HG02938 (cell line): Measurements from ENCODE around the gene DALRD3.
"Not testable (repeated sequence)": the region's sequence is repeated elsewhere in the genome, so short reads cannot be mapped to it uniquely, and the experiment has no call there.

Experiments used
- ATAC-seq: cut with Tn5 transposase; IDR thresholded peaks from one replicate; pipeline ENCODE4 v1.9.1; 2021; ENCODE audit warnings: mild to moderate bottlenecking, moderate library complexity; ENCODE audit not compliant: unreplicated experiment

The DALRD3 gene

DNA sequence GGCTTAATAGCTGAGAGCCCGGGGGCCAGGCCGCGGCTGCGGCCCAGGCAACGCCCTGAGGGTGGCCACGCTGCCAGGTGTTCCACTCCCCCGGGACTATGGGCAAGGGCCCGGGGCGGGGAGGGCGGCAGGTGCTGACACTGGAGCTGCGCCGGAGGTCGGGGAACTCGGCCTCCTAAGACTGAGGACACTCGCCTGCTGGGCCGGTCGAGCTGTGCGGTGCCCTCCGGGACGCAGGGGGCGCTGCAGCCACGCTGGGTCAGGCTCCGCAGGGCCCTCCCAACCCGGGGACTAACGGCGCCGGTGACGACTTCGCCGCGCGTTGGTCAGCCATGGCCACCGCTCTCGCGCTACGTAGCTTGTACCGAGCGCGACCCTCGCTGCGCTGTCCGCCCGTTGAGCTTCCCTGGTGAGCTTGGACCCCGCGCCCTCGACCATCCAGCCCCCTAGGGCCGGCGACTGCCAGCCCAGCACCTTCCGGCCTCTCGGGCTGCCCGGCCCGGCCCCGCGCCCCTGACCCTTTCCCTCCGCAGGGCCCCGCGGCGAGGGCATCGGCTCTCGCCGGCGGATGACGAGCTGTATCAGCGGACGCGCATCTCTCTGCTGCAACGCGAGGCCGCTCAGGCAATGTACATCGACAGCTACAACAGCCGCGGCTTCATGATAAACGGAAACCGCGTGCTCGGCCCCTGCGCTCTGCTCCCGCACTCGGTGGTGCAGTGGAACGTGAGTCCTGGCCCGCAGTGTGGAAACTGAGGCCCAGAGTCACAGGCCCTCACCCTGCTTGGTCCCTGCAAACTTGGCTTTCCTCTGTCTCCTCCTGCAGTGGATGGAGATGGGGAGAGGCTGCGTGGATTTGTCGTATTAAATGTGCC, 3.7 kb upstream of the DALRD3 start, which contains the start of gene NDUFAF3:
Gene NDUFAF3 (plus strand): TSS at position 309 of the 875 bp plus-strand sequence. CDS start 24 bp downstream, at position 333.
- peak; percentile 44 for ATAC-seq

DNA sequence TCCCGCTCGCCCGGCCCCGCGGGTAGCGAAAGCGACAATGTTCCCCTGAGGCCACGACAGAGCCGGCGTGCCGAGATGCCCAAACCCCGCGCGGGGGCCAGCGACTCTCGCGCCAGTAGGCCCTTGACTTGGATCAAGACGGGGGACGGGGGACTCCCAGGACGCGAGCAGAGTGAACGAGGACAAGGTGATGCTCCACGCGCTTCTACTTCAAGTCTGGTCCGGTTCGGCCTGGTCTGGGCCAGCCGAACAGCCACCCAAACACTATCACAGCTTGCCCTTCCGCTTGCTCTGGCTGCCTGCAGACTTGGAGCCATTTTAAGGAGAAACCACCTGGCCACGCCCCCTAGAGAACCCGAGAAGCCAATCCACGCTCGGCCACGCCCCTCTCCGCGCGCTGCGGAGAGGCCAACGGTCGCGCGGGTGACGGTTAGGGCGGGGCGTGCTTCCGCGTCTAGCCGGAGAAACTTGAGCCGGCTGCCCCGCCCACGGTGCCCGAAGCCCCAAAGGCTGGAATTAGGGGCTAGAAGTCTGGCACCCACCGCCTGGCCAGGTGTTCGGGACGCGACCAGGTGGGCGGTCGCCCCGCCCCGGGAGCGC, 2.9 kb upstream of the DALRD3 start:
- peak; percentile 56 for ATAC-seq

DNA sequence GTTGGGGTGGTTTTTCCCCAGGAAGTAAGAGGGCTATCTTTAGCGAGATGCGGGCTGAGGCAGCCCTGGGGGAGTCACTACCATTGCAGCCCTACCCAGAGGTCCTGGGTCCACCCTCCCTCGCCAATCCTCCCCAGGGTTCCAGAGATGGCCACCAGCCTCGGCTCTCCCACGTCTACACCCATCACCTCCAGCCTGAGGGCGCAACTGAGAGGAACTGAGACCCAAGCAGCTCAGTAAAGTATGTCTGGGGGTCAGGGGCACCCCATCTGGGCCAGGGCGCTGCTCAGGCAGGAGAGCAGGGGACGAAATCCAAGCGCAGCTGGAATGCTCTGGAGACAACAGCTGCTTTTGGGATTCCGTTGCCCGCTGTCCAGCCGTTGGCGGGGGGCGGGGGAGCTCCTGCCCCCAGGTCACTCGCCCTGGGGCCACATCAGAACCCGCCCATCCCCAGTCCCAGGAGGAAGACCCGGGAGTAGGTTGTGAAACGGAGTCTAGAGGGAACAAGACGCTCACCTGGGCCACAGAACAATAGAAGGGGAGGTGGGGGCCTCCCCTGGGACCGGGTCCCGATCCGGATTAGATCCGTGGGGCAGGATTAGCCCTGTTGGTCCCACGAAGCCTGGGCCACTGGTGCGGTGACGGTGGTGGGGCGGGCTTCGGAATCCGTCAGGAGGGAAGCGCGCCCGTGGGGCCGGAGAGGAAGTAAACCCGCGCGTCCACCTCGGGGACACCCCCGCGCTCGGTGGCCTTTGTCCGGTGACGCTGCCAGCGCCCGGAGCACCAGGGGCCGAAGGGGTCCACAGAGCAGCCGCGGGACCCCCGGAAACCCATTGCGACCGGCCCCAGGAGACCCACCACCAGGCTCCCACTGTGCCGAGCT, 2.2 kb upstream of the DALRD3 start:
- no peak for ATAC-seq

DNA sequence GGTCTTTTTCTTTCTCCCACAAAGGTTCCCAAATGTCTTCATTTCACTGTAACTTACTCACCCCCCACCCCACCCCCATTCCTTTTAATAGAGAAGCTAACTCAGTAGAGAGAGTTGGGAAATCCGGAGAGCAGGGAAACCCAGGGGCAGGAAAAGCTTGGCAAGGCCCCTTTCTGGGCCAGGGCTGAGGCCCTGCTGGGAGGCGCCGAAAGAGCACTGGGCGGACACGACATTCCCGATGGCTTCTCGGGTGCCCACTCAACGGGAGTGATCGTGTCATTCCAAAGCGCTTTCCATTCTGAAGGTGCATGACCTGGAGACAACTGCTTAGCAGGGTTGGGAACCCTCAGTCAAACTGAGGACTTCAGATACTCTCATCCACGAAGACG, 1.6 kb upstream of the DALRD3 start:
- ATAC-seq: no peak

GRCh38 chr3:49018707-49019006, 277 bp upstream of the DALRD3 start:
- no peak for ATAC-seq

DNA sequence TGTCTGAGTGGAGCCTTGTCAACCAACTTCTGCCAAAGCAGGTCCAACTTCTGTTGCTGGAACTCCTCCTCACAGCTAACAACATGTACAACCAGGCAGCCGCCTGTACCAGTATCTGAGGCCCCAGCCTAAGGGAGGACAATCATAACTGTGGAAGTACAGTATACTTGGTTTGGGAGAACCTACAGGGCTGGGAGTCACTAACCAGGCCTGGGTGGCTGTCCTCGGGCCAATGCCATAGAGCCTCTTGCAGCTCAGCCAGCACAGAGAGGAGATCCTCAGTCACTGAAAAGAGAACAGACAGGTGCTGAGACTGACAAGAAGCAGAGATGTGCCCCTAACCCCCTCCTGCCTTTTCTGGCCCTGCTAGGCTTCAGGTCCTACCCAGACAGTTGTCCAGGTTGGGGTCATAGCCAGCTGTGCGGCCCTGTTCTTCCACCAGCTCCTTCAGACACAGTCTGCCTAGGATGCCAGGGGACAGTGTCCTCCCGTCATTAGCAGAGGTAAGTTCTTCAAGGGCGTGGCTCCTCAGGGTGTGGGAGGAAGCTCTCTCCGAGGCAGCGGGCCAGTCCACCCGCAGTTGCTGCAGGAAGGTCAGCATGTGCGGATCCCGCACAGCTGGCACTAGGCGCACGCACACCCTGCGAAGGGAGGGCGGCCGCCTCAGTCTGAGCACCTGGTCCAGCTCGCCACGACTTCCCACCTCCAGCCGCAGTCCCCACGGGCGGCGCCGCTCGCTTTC, 980 bp downstream of the DALRD3 start:
- ATAC-seq: no peak

DNA sequence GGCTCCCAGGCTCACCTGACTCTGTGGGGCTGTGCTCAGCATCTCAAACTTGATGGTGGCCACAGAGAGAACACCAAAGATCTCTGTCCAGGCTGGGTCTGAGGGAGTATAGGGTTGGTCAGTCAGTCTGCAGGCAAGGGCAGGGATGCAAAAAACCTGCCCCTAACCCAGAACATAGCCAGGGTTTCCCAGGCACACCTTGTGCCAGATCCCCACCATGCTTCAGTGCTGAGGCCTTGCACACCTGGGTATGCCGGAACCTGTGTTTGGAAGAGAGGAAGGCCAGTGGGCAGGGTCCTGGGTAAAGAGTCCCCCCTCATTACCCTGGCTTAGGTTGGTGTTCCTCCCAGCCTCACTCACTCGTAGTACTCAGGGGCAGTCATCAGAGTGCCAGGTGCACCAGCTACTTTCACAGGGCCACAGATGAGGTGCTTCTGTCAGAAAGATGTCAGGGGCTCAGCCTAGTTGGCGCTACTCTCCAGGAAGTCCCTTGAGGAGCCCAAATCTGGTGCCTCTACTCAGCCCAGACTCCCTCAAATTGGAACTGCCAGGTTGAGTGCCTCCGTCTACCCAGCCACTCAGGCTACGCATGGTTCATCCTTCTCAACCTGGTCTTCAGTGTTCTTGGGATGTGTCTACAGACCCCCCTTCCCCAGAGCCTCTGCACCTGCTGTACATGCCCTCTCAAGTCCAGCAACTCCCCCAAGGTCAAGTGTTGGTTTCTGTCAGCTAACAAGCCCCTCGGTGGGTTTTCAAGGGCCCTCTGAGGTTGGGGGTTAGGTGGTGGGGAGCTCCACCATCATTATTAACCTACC, 1.8 kb downstream of the DALRD3 start:
- no peak for ATAC-seq

DNA sequence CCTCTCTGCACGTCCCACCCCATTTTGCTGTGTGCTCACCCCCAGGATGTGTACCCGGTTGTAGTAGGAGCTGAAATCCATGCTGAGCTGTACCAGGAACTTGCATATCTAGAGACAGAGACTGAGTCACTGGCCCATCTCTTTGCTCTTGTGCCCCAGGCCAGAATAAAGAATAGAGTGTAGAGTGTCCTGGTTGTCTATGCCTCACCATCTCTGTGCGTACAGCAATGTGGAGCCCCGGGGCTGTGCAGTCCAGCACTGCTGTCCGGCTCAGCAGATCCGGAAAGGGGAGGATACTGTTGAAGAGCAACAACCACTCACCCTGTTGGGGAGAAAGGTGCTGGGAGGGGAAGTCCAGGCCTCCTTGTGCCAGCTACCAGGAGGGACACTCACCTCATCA, 2.6 kb downstream of the DALRD3 start:
- ATAC-seq: no peak

DNA sequence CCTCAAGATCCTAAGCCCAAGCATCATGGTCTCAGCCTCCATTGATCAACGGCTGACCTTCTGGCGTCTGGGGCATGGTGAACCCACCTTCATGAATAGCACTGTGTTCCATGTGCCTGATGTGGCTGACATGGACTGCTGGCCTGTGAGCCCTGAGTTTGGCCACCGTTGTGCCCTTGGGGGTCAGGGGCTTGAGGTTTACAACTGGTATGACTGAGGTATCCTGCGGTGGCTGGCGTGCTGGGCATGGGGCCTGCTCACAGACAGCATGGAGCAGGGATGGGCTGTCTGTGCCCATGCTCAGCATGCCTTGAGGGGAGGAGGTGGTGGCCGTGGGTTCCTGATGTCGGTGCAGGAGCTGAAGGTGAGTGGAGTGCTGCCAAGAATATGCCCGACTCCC, 3.3 kb downstream of the DALRD3 start:
- no peak for ATAC-seq

- no peak for ATAC-seq
These were observed 4.4 kb downstream of the DALRD3 start for GRCh38 chr3:49013738-49014660.

DNA sequence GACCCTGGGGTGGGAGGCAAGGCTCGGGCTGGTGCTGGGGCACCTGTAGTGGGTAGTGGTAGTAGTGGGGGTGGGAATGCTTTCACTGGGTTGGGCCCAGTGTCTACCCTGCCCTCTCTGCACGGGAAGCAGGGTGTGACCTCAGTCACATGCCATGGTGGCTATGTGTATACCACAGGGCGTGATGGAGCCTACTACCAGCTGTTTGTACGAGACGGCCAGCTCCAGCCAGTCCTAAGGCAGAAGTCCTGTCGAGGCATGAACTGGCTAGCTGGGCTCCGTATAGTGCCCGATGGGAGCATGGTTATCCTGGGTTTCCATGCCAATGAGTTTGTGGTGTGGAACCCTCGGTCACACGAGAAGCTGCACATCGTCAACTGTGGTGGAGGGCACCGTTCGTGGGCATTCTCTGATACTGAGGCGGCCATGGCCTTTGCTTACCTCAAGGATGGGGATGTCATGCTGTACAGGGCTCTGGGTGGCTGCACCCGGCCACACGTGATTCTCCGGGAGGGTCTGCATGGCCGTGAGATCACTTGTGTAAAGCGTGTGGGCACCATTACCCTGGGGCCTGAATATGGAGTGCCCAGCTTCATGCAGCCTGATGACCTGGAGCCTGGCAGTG, 5.2 kb downstream of the DALRD3 start:
- ATAC-seq: no peak

DNA sequence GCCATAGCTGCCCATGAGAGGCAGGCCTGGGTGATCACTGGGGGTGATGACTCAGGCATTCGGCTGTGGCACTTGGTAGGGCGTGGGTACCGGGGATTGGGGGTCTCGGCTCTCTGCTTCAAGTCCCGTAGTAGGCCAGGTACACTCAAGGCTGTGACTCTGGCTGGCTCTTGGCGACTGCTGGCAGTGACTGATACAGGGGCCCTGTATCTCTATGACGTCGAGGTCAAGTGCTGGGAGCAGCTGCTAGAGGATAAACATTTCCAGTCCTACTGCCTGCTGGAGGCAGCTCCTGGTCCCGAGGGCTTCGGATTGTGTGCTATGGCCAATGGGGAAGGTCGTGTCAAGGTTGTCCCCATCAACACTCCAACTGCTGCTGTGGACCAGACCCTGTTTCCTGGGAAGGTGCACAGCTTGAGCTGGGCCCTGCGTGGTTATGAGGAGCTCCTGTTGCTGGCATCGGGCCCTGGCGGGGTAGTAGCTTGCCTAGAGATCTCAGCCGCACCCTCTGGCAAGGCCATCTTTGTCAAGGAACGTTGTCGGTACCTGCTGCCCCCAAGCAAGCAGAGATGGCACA, 5.9 kb downstream of the DALRD3 start:
- ATAC-seq: no peak

DNA sequence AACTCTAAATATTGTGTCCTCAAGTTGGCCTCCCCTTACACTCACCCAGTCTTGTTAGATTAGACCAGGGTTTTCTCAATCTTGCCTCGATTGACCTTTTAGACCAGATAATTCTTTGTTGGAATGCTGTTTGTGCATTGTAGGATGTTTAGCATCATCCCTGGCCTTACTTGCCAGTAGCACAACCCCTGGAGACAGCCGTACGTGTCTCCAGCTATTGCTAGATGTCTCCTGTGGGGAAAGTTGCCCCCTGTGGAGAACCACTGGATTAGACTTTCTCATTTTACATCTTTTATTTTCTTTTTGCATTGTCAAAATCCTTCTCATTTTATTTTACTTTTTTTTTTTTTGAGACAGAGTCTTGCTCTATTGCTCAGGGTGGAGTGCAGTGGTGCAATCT, 9.0 kb downstream of the DALRD3 start:
- no peak for ATAC-seq

GRCh38 chr3:49008627-49009026, 9.8 kb downstream of the DALRD3 start:
- ATAC-seq: not testable (repeated sequence)

DNA sequence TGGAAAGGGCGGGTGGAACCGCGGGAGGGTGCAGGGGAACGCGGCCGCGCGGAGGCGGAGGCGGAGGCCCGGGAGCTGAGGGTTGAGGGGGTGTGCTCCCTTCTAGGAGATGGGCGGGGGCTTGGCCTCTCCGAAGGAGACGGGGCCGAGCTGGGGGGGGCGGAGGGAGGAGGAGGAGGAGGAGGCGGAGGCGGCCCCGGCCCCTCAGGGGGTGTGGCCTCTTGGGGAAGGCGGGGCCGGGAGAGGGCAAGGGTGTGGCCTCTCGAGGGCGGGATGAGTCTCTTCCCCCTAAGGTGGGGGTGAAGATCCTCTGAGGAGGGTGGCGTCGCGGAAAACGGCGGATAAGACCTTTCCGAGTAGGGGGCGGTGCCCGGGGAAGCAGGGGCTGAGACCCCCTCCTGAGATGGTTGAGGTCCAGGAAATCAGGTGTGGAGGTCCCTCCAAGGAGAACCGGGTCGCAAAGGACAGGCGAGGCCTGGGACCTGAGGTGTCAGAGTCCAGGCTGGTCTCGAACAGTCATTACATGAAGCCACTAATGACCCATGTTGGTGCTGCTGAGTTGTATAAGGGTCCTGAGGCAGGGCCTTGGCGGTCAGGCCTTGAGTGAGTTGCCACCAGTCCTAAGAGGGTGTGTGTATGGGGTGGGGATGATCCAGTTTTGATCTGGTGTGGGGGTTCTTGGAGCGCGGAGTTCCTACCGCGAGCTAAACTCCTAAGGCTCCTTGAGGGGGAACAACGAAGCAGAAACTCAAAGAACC, 10.4 kb downstream of the DALRD3 start:
- ATAC-seq: peak; percentile 35

DNA sequence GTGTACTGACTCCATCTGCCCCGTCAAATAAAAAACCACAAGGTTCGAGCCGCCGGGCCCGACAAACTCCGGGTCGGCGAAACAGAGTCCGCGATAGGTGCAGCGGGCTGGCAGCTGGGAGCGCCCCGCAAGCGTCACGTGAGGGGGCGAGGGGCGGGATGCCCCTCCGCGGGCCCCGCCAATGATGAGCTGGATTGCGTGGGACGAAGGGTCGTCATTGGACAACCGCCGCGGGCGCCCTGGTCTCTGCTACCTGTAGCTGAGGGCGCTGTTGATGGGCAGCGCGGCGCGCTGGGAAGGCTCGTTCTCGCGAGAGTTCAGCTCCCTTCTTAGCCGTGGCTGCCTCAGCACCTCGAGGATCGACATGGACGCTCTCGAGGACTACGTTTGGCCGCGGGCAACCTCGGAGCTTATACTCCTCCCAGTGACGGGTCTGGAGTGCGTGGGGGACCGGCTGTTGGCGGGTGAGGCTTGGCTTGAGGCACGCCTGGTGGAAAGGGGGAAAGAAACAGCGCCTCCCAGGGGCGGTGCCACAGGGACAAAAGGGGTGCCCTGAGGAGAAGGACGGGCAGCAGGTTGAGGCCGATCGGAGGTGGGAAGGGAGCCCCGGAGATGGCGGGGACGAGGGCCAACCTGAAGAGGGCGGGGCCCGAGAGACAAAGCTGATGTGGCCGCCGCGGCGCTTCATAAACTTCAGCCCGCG, 11.2 kb downstream of the DALRD3 start, which contains the start of gene WDR6:
Gene WDR6 (plus strand): TSS at position 324 of the 703 bp plus-strand sequence. CDS start 41 bp downstream, at position 365.
- ATAC-seq: peak; percentile 79
